HCT116 (cell line): Measurements from ENCODE around the gene TARM1. TPM values are rescaled to one million over a fixed set of nuclear protein-coding genes. Genes with fewer than 3 reads are reported as not detected.

Source experiments
- ATAC-seq: fragments of 200-7000 bp; cut with Tn5 transposase; 2 replicates; pipeline ENCODE4 v1.9.1; 2020; ENCODE audit warnings: mild to moderate bottlenecking, moderate library complexity
- Bru-seq: library from RNA; stranded (reverse); fragments of 400-500 nt; gene quantifications from one replicate; lab custom pipeline; 2021; lab: Mats Ljungman, UMichigan
- BruChase-seq, 2 experiments: library from RNA; stranded (reverse); fragments of 400-500 nt; gene quantifications; one replicate each; lab custom pipeline; 2021; lab: Mats Ljungman, UMichigan
- BruUV-seq: library from RNA; stranded (reverse); fragments of 400-500 nt; replicated peaks from 2 replicates; lab custom pipeline; 2021; lab: Mats Ljungman, UMichigan
- CTCF ChIA-PET: fragments of 300-600 bp; sonication (Branson Sonifier 250); formaldehyde crosslinking; loops from one replicate; lab custom pipeline; 2021; ENCODE audit warnings: antibody characterized with exemption; lab: Charles Lee
- POLR2A ChIA-PET: fragments of 300-600, 350-600 bp; sonication (Branson Sonifier 250); formaldehyde crosslinking; loops from one replicate; lab custom pipeline; 2021; ENCODE audit warnings: antibody characterized with exemption; lab: Charles Lee
- RAD21 ChIA-PET, 2 experiments: fragments of 300-600 bp; sonication (Branson Sonifier 250); formaldehyde crosslinking; loops; one replicate each; lab custom pipeline; 2023; ENCODE audit warnings: low total read pairs in 2 of 2; ENCODE audit not compliant: uncharacterized antibody in 2 of 2, unreplicated experiment in 2 of 2, low non-redundant PET in 1 of 2; lab: Charles Lee
- DNase-seq: peaks from one replicate; pipeline ENCODE4 v3.0.0-alpha.2; 2010; ENCODE audit warnings: low read depth, low spot score
- H2AFZ ChIP-seq: fragments of 200-600 bp; shearing (Covaris generic), sonication (generic); 2 replicates; pipeline ENCODE4 v1.6.1; 2017; ENCODE audit warnings: low read depth, mixed run types, mixed read lengths, antibody characterized with exemption, low read length; ENCODE audit not compliant: poor library complexity, severe bottlenecking
- H3K27ac ChIP-seq: 2 replicates; pipeline ENCODE4 v1.5.1; 2012; ENCODE audit warnings: low read depth, low read length
- H3K27me3 ChIP-seq: fragments of 200-600 bp; sonication (generic); 2 replicates; pipeline ENCODE4 v1.6.1; 2016; ENCODE audit warnings: mixed run types, low read length, mixed read lengths; ENCODE audit not compliant: insufficient read depth
- H3K36me3 ChIP-seq, 2 experiments: fragments of 200-500 bp in 1 of 2; fragments of 200-600 bp in 1 of 2; sonication (Bioruptor generic) in 1 of 2; sonication (generic) in 1 of 2; 2 replicates each; pipeline versions ENCODE4 v1.5.1 to v1.6.1; 2014 to 2016; ENCODE audit warnings: low read length in 2 of 2, inconsistent platforms in 1 of 2, mixed read lengths in 1 of 2, mixed run types in 1 of 2; ENCODE audit not compliant: insufficient read depth in 2 of 2, control insufficient read depth in 1 of 2
- H3K4me1 ChIP-seq, 2 experiments: fragments of 200-600 bp in 1 of 2; sonication (generic) in 1 of 2; 2 replicates each; pipeline versions ENCODE4 v1.5.1 to v1.6.1; 2012 to 2017; ENCODE audit warnings: low read length in 2 of 2, inconsistent platforms in 1 of 2, mild to moderate bottlenecking in 1 of 2, mixed read lengths in 1 of 2, mixed run types in 1 of 2, moderate library complexity in 1 of 2; ENCODE audit not compliant: insufficient read depth in 2 of 2, control insufficient read depth in 1 of 2
- H3K4me2 ChIP-seq: fragments of 200-600 bp; sonication (generic); 2 replicates; pipeline ENCODE4 v1.6.1; 2017; ENCODE audit warnings: mixed run types, low read length, mixed read lengths
- H3K4me3 ChIP-seq, 2 experiments: fragments of 200-600 bp in 1 of 2; sonication (generic) in 1 of 2; replicated peaks in 1 of 2; 2 replicates each; pipeline ENCODE4 v1.5.1; 2011 to 2016; ENCODE audit warnings: low read length in 2 of 2, control low read depth in 1 of 2, low read depth in 1 of 2, mild to moderate bottlenecking in 1 of 2, mixed read lengths in 1 of 2, mixed run types in 1 of 2
- H3K79me2 ChIP-seq: fragments of 200-600 bp; sonication (generic); 2 replicates; pipeline ENCODE4 v1.6.1; 2017; ENCODE audit warnings: mild to moderate bottlenecking, mixed run types, low read length, moderate library complexity, mixed read lengths; ENCODE audit not compliant: insufficient read depth
- H3K9ac ChIP-seq: fragments of 200-600 bp; sonication (generic); 2 replicates; pipeline ENCODE4 v1.6.1; 2016; ENCODE audit warnings: low read length, mixed read lengths
- H3K9me2 ChIP-seq: fragments of 200-600 bp; sonication (generic), shearing (Covaris generic); 2 replicates; pipeline ENCODE4 v1.6.1; 2017; ENCODE audit warnings: mixed run types, mild to moderate bottlenecking, moderate library complexity; ENCODE audit not compliant: insufficient read depth
- H3K9me3 ChIP-seq, 2 experiments: fragments of 200-500 bp in 1 of 2; fragments of 200-600 bp in 1 of 2; sonication (Bioruptor generic) in 1 of 2; sonication (generic) in 1 of 2; 2 replicates each; pipeline ENCODE4 v1.6.1; 2014 to 2017; ENCODE audit warnings: low read length in 2 of 2, mixed read lengths in 2 of 2, inconsistent platforms in 1 of 2, low read depth in 1 of 2, mild to moderate bottlenecking in 1 of 2, mixed run types in 1 of 2, moderate library complexity in 1 of 2; ENCODE audit not compliant: control insufficient read depth in 1 of 2, insufficient read depth in 1 of 2
- H4K20me1 ChIP-seq: fragments of 200-600 bp; sonication (generic), shearing (Covaris generic); 2 replicates; pipeline ENCODE4 v1.6.1; 2017; ENCODE audit warnings: mixed run types, mild to moderate bottlenecking, moderate library complexity; ENCODE audit not compliant: insufficient read depth
- ATF3 ChIP-seq: IDR thresholded peaks from 2 replicates; pipeline ENCODE4 v1.6.1; 2012
- CTCF ChIP-seq, 3 experiments: fragments of 200-600 bp in 1 of 3; sonication (generic) in 1 of 3; IDR thresholded peaks in 2 of 3; conservative IDR thresholded peaks in 1 of 3; 2 replicates each; pipeline ENCODE4 v1.5.1; 2012 to 2017; ENCODE audit warnings: low read depth in 2 of 3, low read length in 2 of 3, antibody characterized with exemption in 1 of 3, borderline replicate concordance in 1 of 3, control low read depth in 1 of 3, mild to moderate bottlenecking in 1 of 3, mixed read lengths in 1 of 3, mixed run types in 1 of 3, moderate library complexity in 1 of 3; ENCODE audit not compliant: insufficient read depth in 1 of 3
- EGR1 ChIP-seq: IDR thresholded peaks from 2 replicates; pipeline ENCODE4 v1.6.1; 2012; ENCODE audit warnings: low read depth
- FOSL1 ChIP-seq: IDR thresholded peaks from 2 replicates; pipeline ENCODE4 v1.6.1; 2012; ENCODE audit warnings: low read depth
- JUND ChIP-seq: IDR thresholded peaks from 2 replicates; pipeline ENCODE4 v1.6.1; 2012
- SP1 ChIP-seq: IDR thresholded peaks from 2 replicates; pipeline ENCODE4 v1.6.1; 2012; ENCODE audit warnings: low read depth
- ZBTB33 ChIP-seq: IDR thresholded peaks from 2 replicates; pipeline ENCODE4 v1.6.1; 2011; ENCODE audit warnings: mild to moderate bottlenecking, low read length, moderate library complexity; ENCODE audit not compliant: insufficient replicate concordance; ENCODE audit errors: extremely low read depth
- ZNF274 ChIP-seq: fragments of 200-500 bp; sonication (Bioruptor generic); IDR thresholded peaks from 2 replicates; pipeline ENCODE4 v1.6.1; 2014; ENCODE audit warnings: mild to moderate bottlenecking, low read depth, low read length, inconsistent platforms
- intact Hi-C: fragments of 100-400 bp; cut with micrococcal nuclease; formaldehyde crosslinking; loops from 2 replicates; pipeline ENCODE4 v1.10.0; 2022
- long read RNA-seq: library from polyadenylated mRNA; unstranded; transcript quantifications from one replicate; pipeline ENCODE4 v2.0.0, GENCODE V29; 2021; ENCODE audit not compliant: unreplicated experiment
- polyA plus RNA-seq: library from polyadenylated mRNA; unstranded; fragments of >200 nt; gene quantifications from 2 replicates; pipeline ENCODE4 v1.2.1, GENCODE V29; 2012; ENCODE audit warnings: missing spikeins
- total RNA-seq: library from RNA; stranded (reverse); gene quantifications from one replicate; pipeline ENCODE4 v1.2.1, GENCODE V29; 2021; ENCODE audit not compliant: unreplicated experiment
- TF ChIP-seq, protein P1 (sequence below): IDR thresholded peaks from 2 replicates; pipeline ENCODE4 v1.6.1; 2012; ENCODE audit warnings: low read depth

TARM1 gene
- total RNA-seq (not detected), Bru-seq, nascent RNA (not detected), BruChase-seq, experiment 1, labeled RNA remaining after a 6-hour chase (not detected), BruChase-seq, experiment 2, labeled RNA remaining after a 2-hour chase (not detected)
- not detected in 2 replicates for polyA plus RNA-seq
- long read RNA-seq, result 0 reads

DNA sequence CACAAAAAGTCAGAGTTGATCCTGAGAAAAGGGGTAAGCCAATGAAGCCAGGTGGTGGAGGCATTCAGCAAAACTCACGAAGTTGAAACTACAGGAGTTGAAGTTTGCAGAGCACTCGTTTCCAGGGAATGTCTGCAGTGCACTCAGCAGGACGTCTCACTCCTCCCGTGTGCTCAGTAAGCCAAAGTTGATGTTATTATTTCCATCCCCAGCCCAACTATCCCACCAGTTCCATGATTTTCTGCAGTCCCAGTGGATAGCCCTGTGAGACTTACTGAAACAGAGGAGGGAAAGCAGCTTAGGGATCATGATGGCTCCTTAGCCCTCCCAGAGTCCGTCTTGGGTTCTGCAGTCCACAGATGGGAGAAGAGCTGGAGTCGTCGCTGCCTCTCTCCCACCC lies at the start of gene TARM1:
TSS of gene TARM1 (minus strand) at position 334 of the 400 bp plus-strand sequence. CDS start at position 309, 25 bp downstream.
- H3K9me3 ChIP-seq, result peaks cover 0 to 7% of the 10 kb centered on the region in 2 experiments; a peak in 1 of 4 replicates
- intact Hi-C loops, result no loop called here
- CTCF ChIA-PET, result no interaction called here
- peak; percentile 27; the same call in 1 of the 2 replicates for ATAC-seq
- no peaks in the 10 kb centered on the region for H3K79me2 ChIP-seq
- H3K9me2 ChIP-seq, result no peaks in the 10 kb centered on the region
- no peaks in the 10 kb centered on the region for H4K20me1 ChIP-seq
- BruUV-seq, result no TSS peak
- no peak for DNase-seq
- no peak within 1 kb of the TSS for H3K4me2 ChIP-seq
- no peaks in the 10 kb centered on the region for H3K36me3 ChIP-seq
- no peak within 1 kb of the TSS for H3K4me3 ChIP-seq
- no peak within 1 kb of the TSS for H3K27ac ChIP-seq
- POLR2A ChIA-PET, result interaction anchor here (0.9 kb wide), 1 partner anchor 56 kb away, joined by 3 read pairs; the partner anchor contains the start of gene CNOT3
- no peak within 1 kb of the TSS for H2AFZ ChIP-seq
- RAD21 ChIA-PET, result no interaction called here
- H3K4me1 ChIP-seq, result no peaks in the 10 kb centered on the region
- no peaks in the 10 kb centered on the region for H3K27me3 ChIP-seq
- no peak within 1 kb of the TSS for H3K9ac ChIP-seq
- TF ChIP-seq ZNF274, result no peak
- no peak for TF ChIP-seq CTCF (IDR thresholded peaks at IDR 0.05 in 2 of 3, conservative IDR thresholded peaks at IDR 0.05 in 1 of 3; ENCODE audit: borderline replicate concordance in 1 of 3, insufficient read depth in 1 of 3, low read depth in 2 of 3, low read length in 2 of 3)
- no peak for TF ChIP-seq ZBTB33
- TF ChIP-seq EGR1, result no peak
- TF ChIP-seq SP1, result no peak
- TF ChIP-seq ATF3, result no peak
- TF ChIP-seq, protein P1, sequence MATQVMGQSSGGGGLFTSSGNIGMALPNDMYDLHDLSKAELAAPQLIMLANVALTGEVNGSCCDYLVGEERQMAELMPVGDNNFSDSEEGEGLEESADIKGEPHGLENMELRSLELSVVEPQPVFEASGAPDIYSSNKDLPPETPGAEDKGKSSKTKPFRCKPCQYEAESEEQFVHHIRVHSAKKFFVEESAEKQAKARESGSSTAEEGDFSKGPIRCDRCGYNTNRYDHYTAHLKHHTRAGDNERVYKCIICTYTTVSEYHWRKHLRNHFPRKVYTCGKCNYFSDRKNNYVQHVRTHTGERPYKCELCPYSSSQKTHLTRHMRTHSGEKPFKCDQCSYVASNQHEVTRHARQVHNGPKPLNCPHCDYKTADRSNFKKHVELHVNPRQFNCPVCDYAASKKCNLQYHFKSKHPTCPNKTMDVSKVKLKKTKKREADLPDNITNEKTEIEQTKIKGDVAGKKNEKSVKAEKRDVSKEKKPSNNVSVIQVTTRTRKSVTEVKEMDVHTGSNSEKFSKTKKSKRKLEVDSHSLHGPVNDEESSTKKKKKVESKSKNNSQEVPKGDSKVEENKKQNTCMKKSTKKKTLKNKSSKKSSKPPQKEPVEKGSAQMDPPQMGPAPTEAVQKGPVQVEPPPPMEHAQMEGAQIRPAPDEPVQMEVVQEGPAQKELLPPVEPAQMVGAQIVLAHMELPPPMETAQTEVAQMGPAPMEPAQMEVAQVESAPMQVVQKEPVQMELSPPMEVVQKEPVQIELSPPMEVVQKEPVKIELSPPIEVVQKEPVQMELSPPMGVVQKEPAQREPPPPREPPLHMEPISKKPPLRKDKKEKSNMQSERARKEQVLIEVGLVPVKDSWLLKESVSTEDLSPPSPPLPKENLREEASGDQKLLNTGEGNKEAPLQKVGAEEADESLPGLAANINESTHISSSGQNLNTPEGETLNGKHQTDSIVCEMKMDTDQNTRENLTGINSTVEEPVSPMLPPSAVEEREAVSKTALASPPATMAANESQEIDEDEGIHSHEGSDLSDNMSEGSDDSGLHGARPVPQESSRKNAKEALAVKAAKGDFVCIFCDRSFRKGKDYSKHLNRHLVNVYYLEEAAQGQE, result no peak
- no peak for TF ChIP-seq JUND
- TF ChIP-seq FOSL1, result no peak
